ENCODE measurements around the gene NF2.

- TF ChIP-seq CTCF (IDR thresholded peaks at IDR 0.05) (no peak), POLR2A (IDR thresholded peaks at IDR 0.05) (no peak)
Measured at GRCh38 chr22:29702000-29702930, 98.8 kb downstream of the NF2 start.

Measured in right lobe of liver (tissue), 4 donors.